ENCODE data around the gene PDIA6. TPM values are rescaled to one million over a fixed set of nuclear protein-coding genes. Genes with fewer than 3 reads are reported as not detected.

PDIA6 gene
- total and polyA plus RNA-seq, 2 donors (not counting 1 experiment from before 2014, with no cell fraction given) = 420 to 491 TPM

GRCh38 chr2:10773821-10774341 is 38.7 kb downstream of the PDIA6 start:
- no peaks in the 10 kb centered on the region for H3K9me3 ChIP-seq (ENCODE audit: control insufficient read depth, insufficient read depth, low read depth, low read length)
- peaks cover 3% of the 10 kb centered on the region for H3K27me3 ChIP-seq (ENCODE audit: control insufficient read depth, insufficient read depth, low read length)
- DNase-seq (ENCODE audit: low read depth in 2 of 2) = no peak
- H3K36me3 ChIP-seq (ENCODE audit: control insufficient read depth, insufficient read depth, low read length) = peaks cover 7% of the 10 kb centered on the region
- H3K27ac ChIP-seq (ENCODE audit: insufficient read depth, low read length) = no peak overlapping the region
- no peak overlapping the region for H3K4me2 ChIP-seq (ENCODE audit: extremely low read depth, insufficient read depth, low read length)
- H3K79me2 ChIP-seq (ENCODE audit: control insufficient read depth, insufficient read depth, low read length) = no peaks in the 10 kb centered on the region
- H3K9ac ChIP-seq (ENCODE audit: insufficient read depth, low read length) = no peak overlapping the region
- H3K4me3 ChIP-seq (replicated peaks in 1 of 4; ENCODE audit: control extremely low read depth in 1 of 4, insufficient read depth in 1 of 4, low read depth in 3 of 4, low read length in 4 of 4) = no peak overlapping the region
- TF ChIP-seq CTCF (conservative IDR thresholded peaks at IDR 0.05 in 1 of 2, IDR thresholded peaks at IDR 0.05 in 1 of 2; ENCODE audit: low read depth in 1 of 2, low read length in 2 of 2) (no peak), EZH2 (IDR thresholded peaks at IDR 0.05; ENCODE audit: low read length, missing control alignments) (no peak)
- no peaks in the 10 kb centered on the region for H3K4me1 ChIP-seq (ENCODE audit: control insufficient read depth, extremely low read depth, insufficient read depth, low read length)
- H2AFZ ChIP-seq (ENCODE audit: low read length) = no peak overlapping the region
- no peaks in the 10 kb centered on the region for H4K20me1 ChIP-seq (ENCODE audit: control insufficient read depth, extremely low read depth, insufficient read depth, low read length)

- Histone ChIP-seq H3K4me1 (ENCODE audit: control insufficient read depth, extremely low read depth, insufficient read depth, low read length) (no peaks in the 10 kb centered on the region), H3K27ac (ENCODE audit: insufficient read depth, low read length) (no peak overlapping the region), H3K27me3 (ENCODE audit: control insufficient read depth, insufficient read depth, low read length) (peaks cover 3% of the 10 kb centered on the region), H3K36me3 (ENCODE audit: control insufficient read depth, insufficient read depth, low read length) (no peaks in the 10 kb centered on the region), H3K79me2 (ENCODE audit: control insufficient read depth, insufficient read depth, low read length) (no peaks in the 10 kb centered on the region), H3K9me3 (ENCODE audit: control insufficient read depth, insufficient read depth, low read depth, low read length) (no peaks in the 10 kb centered on the region), H3K9ac (ENCODE audit: insufficient read depth, low read length) (no peak overlapping the region), H2AFZ (ENCODE audit: low read length) (no peak overlapping the region), H4K20me1 (ENCODE audit: control insufficient read depth, extremely low read depth, insufficient read depth, low read length) (no peaks in the 10 kb centered on the region), H3K4me3 (replicated peaks in 1 of 4; ENCODE audit: control extremely low read depth in 1 of 4, insufficient read depth in 1 of 4, low read depth in 3 of 4, low read length in 4 of 4) (no peak overlapping the region), H3K4me2 (ENCODE audit: extremely low read depth, insufficient read depth, low read length) (no peak overlapping the region)
- TF ChIP-seq CTCF (conservative IDR thresholded peaks at IDR 0.05 in 1 of 2, IDR thresholded peaks at IDR 0.05 in 1 of 2; ENCODE audit: low read depth in 1 of 2, low read length in 2 of 2) (no peak), EZH2 (IDR thresholded peaks at IDR 0.05; ENCODE audit: low read length, missing control alignments) (no peak)
- no peak for DNase-seq (ENCODE audit: low read depth in 2 of 2)
These were observed 39.7 kb downstream of the PDIA6 start for GRCh38 chr2:10772868-10773215.

- H3K4me2 ChIP-seq (ENCODE audit: extremely low read depth, insufficient read depth, low read length) = no peak overlapping the region
- H2AFZ ChIP-seq (ENCODE audit: low read length) = no peak overlapping the region
- no peaks in the 10 kb centered on the region for H4K20me1 ChIP-seq (ENCODE audit: control insufficient read depth, extremely low read depth, insufficient read depth, low read length)
- H3K9ac ChIP-seq (ENCODE audit: insufficient read depth, low read length) = no peak overlapping the region
- H3K27ac ChIP-seq (ENCODE audit: insufficient read depth, low read length) = no peak overlapping the region
- no peaks in the 10 kb centered on the region for H3K4me1 ChIP-seq (ENCODE audit: control insufficient read depth, extremely low read depth, insufficient read depth, low read length)
- no peak overlapping the region for H3K4me3 ChIP-seq (replicated peaks in 1 of 4; ENCODE audit: control extremely low read depth in 1 of 4, insufficient read depth in 1 of 4, low read depth in 3 of 4, low read length in 4 of 4)
- no peaks in the 10 kb centered on the region for H3K9me3 ChIP-seq (ENCODE audit: control insufficient read depth, insufficient read depth, low read depth, low read length)
- H3K36me3 ChIP-seq (ENCODE audit: control insufficient read depth, insufficient read depth, low read length) = no peaks in the 10 kb centered on the region
- DNase-seq (ENCODE audit: low read depth in 2 of 2) = no peak
- TF ChIP-seq CTCF (conservative IDR thresholded peaks at IDR 0.05 in 1 of 2, IDR thresholded peaks at IDR 0.05 in 1 of 2; ENCODE audit: low read depth in 1 of 2, low read length in 2 of 2) (no peak), EZH2 (IDR thresholded peaks at IDR 0.05; ENCODE audit: low read length, missing control alignments) (no peak)
- H3K27me3 ChIP-seq (ENCODE audit: control insufficient read depth, insufficient read depth, low read length) = peaks cover 3% of the 10 kb centered on the region
- no peaks in the 10 kb centered on the region for H3K79me2 ChIP-seq (ENCODE audit: control insufficient read depth, insufficient read depth, low read length)
These were observed 40.3 kb downstream of the PDIA6 start for GRCh38 chr2:10772201-10772867.

All from fibroblast of lung (primary cell).